Measurements from ENCODE around the gene NTN3.

Gene NTN3

GRCh38 chr16:2507052-2507659 is 36.1 kb downstream of the NTN3 start:
- no peaks in the 10 kb centered on the region for H3K4me1 ChIP-seq
- no peak overlapping the region for H3K4me3 ChIP-seq
- no peak for DNase-seq (ENCODE audit: low spot score in 2 of 2)
- H3K36me3 ChIP-seq (replicated peaks), result no peaks in the 10 kb centered on the region
- in situ Hi-C loops (cut with MboI; ENCODE audit: low sequenced_read_pairs), result loop anchor here (25.0 kb wide), 1 partner anchor 520 kb away; the partner anchor contains the start of genes GFER, NOXO1 and SYNGR3
- H3K27me3 ChIP-seq (ENCODE audit: low read depth), result no peaks in the 10 kb centered on the region
- H3K9me3 ChIP-seq, result no peaks in the 10 kb centered on the region

DNA sequence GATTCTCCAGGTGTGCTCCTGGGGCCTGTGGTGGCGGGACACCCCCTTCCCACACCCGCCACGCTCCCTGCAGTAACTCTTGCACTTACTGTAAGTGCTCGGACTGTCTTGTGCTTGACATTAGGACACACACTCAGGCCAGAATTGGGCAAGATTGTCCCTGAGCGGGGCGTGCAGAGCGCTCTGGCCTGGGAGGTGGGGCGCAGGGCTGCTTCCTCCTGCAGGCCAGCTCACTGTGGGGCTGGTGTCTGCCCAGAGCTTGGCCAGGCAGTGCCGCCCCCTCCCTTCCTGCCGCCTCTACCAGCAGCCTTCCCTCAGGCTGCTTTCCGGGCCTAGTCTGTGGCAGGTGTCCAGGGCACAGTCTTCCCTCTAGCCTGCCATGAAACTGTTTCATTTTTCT is 36.6 kb downstream of the NTN3 start:
- in situ Hi-C loops (cut with MboI; ENCODE audit: low sequenced_read_pairs), result loop anchor here (25.0 kb wide), 1 partner anchor 520 kb away; the partner anchor contains the start of genes GFER, NOXO1 and SYNGR3
- no peaks in the 10 kb centered on the region for H3K27me3 ChIP-seq (ENCODE audit: low read depth)
- DNase-seq (ENCODE audit: low spot score in 2 of 2), result no peak

DNA sequence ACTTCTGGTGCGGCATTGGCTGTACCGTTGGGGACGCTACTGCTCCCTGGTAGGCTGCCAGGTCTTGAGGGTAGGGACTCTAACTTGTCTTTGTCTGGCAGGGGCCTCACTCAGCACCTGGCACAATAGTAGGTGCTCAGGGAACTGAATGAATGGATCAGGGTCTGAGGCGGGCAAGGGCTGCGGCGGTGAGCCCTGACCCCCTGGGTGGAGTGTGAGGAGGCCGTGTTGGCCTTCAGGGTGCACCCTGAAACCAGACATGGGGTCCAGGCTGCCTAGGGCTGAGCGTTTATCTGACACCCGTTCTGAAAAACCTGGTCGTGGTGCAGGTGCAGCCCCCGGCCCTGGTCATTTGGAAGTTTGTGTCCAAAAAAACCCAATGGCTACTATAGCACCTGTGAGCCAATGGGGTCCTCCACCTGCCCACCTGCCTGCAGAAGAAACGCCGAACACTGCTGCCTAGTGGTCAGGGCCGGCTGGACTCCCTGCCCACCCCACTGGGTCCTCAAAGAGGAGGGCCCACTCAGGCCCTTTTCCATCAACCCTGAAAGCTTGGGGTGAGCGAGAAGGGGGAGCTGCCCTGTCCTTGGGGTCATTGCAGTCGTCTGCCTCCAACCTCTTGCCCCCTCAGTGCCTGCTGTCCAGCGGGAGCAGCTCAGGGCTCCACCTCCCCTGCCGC is 37.8 kb downstream of the NTN3 start:
- Histone ChIP-seq H3K4me3 (no peak overlapping the region), H3K27me3 (ENCODE audit: low read depth) (no peaks in the 10 kb centered on the region), H3K36me3 (replicated peaks) (no peaks in the 10 kb centered on the region), H3K4me1 (peaks cover 5% of the 10 kb centered on the region), H3K9me3 (no peaks in the 10 kb centered on the region)
- in situ Hi-C loops (cut with MboI; ENCODE audit: low sequenced_read_pairs), result loop anchor here (25.0 kb wide), 1 partner anchor 522 kb away; the partner anchor contains the start of genes GFER, NOXO1 and SYNGR3
- DNase-seq (ENCODE audit: low spot score in 2 of 2), result no peak

More for the DNA sequence above, 36.6 kb downstream of the NTN3 start:
- Histone ChIP-seq H3K36me3 (replicated peaks) (no peaks in the 10 kb centered on the region), H3K4me3 (no peak overlapping the region), H3K9me3 (no peaks in the 10 kb centered on the region), H3K4me1 (no peaks in the 10 kb centered on the region)

DNA sequence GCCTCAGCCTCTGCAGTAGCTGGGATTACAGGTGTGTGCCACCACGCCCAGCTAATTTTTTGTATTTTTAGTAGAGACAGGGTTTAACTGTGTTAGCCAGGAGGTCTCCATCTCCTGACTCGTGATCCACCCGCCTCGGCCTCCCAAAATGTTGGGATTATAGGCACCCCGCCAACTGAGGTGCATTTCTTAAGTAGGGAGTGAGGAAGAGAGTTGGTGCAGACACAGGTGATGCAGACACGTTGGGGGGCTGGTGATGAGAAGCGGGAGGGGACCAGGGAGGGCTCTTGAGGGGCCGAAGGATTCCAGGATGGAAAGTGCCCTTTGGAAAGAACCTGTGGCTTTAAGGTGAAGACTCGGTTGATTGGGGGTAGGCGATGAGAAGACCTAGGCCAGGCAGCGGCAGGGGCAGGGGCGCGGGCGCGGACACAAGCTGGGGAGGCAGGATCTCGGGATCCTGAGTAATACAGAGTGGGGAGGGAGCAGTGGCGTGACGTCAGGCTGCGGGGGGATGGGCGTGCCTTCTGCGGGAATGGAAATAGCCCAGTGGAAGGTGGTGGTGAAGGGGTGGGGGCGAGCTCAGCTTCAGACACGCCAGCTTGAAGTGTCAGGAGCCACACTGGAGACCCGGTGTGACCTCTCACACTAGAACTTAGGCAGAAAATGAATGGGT is 40.2 kb downstream of the NTN3 start:
- DNase-seq (ENCODE audit: low spot score in 2 of 2), result no peak
- H3K4me3 ChIP-seq, result no peak overlapping the region
- in situ Hi-C loops (cut with MboI; ENCODE audit: low sequenced_read_pairs), result loop anchor here (25.0 kb wide), 1 partner anchor 524 kb away; the partner anchor contains the start of genes GFER, NOXO1 and SYNGR3
- H3K4me1 ChIP-seq, result peaks cover 5% of the 10 kb centered on the region
- H3K9me3 ChIP-seq, result no peaks in the 10 kb centered on the region
- no peaks in the 10 kb centered on the region for H3K27me3 ChIP-seq (ENCODE audit: low read depth)
- no peaks in the 10 kb centered on the region; the same call in 1 of the 2 replicates for H3K36me3 ChIP-seq (replicated peaks)

- Histone ChIP-seq H3K4me1 (peaks cover 5% of the 10 kb centered on the region), H3K36me3 (replicated peaks) (no peaks in the 10 kb centered on the region; the same call in 1 of the 2 replicates), H3K4me3 (no peak overlapping the region), H3K27me3 (ENCODE audit: low read depth) (no peaks in the 10 kb centered on the region), H3K9me3 (no peaks in the 10 kb centered on the region)
- DNase-seq (ENCODE audit: low spot score in 2 of 2), result no peak
- in situ Hi-C loops (cut with MboI; ENCODE audit: low sequenced_read_pairs), result loop anchor here (25.0 kb wide), 1 partner anchor 525 kb away; the partner anchor contains the start of genes GFER, NOXO1 and SYNGR3
Measured at GRCh38 chr16:2511996-2512734, 41.1 kb downstream of the NTN3 start.

GRCh38 chr16:2512735-2513404 is 41.8 kb downstream of the NTN3 start:
- H3K36me3 ChIP-seq (replicated peaks), result no peaks in the 10 kb centered on the region; the same call in 1 of the 2 replicates
- no peaks in the 10 kb centered on the region for H3K27me3 ChIP-seq (ENCODE audit: low read depth)
- no peak for DNase-seq (ENCODE audit: low spot score in 2 of 2)
- H3K4me3 ChIP-seq, result peak overlapping the region; percentile 89
- H3K4me1 ChIP-seq, result peaks cover 5% of the 10 kb centered on the region
- no peaks in the 10 kb centered on the region for H3K9me3 ChIP-seq
- in situ Hi-C loops (cut with MboI; ENCODE audit: low sequenced_read_pairs), result loop anchor here (25.0 kb wide), 1 partner anchor 526 kb away; the partner anchor contains the start of genes GFER, NOXO1 and SYNGR3

GRCh38 chr16:2513405-2514332 is 42.6 kb downstream of the NTN3 start, which contains the start of gene ATP6V0C:
TSS of gene ATP6V0C (plus strand) at chr16:2513952. CDS start at chr16:2514104, 152 bp downstream.
- peaks cover 5% of the 10 kb centered on the region for H3K4me1 ChIP-seq
- in situ Hi-C loops (cut with MboI; ENCODE audit: low sequenced_read_pairs), result loop anchor here (25.0 kb wide), 1 partner anchor 526 kb away; the partner anchor contains the start of genes GFER, NOXO1 and SYNGR3
- no peaks in the 10 kb centered on the region for H3K9me3 ChIP-seq
- H3K4me3 ChIP-seq, result peak within 1 kb of the TSS; percentile 89
- DNase-seq (ENCODE audit: low spot score in 2 of 2), result peak; percentile 81 to 95
- no peaks in the 10 kb centered on the region for H3K27me3 ChIP-seq (ENCODE audit: low read depth)
- no peaks in the 10 kb centered on the region; the same call in 1 of the 2 replicates for H3K36me3 ChIP-seq (replicated peaks)

GRCh38 chr16:2514333-2515179 is 43.5 kb downstream of the NTN3 start:
- in situ Hi-C loops (cut with MboI; ENCODE audit: low sequenced_read_pairs), result loop anchor here (25.0 kb wide), 1 partner anchor 527 kb away; the partner anchor contains the start of genes GFER, NOXO1 and SYNGR3
- Histone ChIP-seq H3K4me1 (peaks cover 5% of the 10 kb centered on the region), H3K36me3 (replicated peaks) (peaks cover 6% of the 10 kb centered on the region), H3K4me3 (peak overlapping the region; percentile 89), H3K9me3 (no peaks in the 10 kb centered on the region), H3K27me3 (ENCODE audit: low read depth) (no peaks in the 10 kb centered on the region)
- no peak for DNase-seq (ENCODE audit: low spot score in 2 of 2)

DNA sequence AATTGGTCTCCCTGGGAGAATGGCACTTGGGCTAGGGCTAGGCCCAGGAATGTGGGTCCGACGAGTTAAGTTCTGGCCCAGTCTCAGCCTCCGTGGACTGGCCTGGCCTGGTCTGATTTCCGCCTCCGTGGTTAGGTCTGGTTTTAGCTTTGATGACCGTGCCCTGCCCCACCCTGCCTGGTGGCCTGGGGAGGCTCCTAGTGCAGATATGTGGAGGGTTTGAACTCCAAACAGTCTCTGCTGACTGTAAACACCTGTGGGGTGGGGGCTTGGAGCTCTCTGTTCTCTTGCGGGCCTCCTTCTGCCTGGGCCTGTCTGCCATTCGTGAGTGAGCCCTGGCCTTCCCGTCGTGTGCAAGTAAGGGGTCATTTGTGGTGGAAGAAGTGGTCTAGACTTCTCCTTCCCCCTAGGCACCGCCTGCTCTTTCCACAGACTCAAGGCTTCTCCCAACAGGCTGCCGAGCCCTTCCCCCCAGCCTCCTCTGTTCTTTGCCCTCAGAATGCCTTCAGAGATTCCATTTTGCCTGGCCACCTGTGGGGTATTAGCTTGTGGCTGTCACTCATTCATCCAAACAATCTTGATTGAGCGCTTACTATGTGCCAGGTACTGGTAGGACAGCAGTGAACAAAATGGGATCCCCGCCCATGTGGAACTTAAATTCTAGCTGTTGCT is 44.2 kb downstream of the NTN3 start:
- Histone ChIP-seq H3K9me3 (no peaks in the 10 kb centered on the region), H3K36me3 (replicated peaks) (peaks cover 6% of the 10 kb centered on the region), H3K4me1 (peaks cover 5% of the 10 kb centered on the region), H3K27me3 (ENCODE audit: low read depth) (no peaks in the 10 kb centered on the region), H3K4me3 (peak overlapping the region; percentile 89)
- DNase-seq (ENCODE audit: low spot score in 2 of 2), result no peak
- in situ Hi-C loops (cut with MboI; ENCODE audit: low sequenced_read_pairs), result loop anchor here (25.0 kb wide), 1 partner anchor 528 kb away; the partner anchor contains the start of genes GFER, NOXO1 and SYNGR3

DNA sequence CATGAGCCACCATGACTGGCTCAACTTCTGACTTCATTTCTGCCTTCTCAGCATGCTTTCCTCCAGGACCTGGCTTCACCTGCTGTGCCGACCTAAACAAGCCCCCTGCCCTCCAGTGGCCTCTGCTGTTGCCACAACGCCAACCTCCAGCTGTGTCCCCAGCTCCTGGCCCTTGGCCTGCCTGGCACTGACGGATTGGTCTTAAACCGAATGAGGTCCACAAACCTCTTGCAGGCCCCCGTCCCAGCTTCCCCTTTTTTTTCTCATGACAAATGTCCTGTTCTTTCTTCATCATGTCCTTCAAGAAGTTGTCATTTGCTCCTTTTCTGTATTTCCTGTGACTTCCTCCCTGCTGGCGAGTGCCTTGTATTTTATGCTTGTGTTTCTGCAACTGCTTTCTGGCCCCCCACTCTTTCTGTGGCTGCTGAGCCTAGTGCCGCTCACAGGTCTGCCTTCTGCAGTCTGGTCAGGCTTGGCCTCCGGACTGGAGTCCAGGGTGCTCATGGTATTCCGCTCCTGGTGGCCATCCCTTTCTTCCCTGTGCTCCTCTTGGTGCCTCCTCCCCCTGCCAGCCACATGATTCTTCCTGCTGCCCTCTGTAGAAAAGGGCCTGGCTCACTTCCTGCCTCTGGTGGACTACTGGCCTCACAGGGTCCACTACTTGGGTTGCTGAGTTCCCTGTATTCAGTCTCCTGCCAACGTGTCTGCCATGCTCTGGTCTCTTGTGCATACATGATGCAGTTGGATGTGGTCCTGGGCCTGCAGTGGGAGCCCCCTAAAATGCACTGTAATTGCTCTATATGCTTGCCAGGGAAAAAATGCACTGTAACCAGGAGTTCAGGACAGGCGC is 45.5 kb downstream of the NTN3 start:
- no peak overlapping the region for H3K4me3 ChIP-seq
- no peaks in the 10 kb centered on the region for H3K9me3 ChIP-seq
- peaks cover 11% of the 10 kb centered on the region for H3K36me3 ChIP-seq (replicated peaks)
- no peaks in the 10 kb centered on the region for H3K27me3 ChIP-seq (ENCODE audit: low read depth)
- no peak for DNase-seq (ENCODE audit: low spot score in 2 of 2)
- in situ Hi-C loops (cut with MboI; ENCODE audit: low sequenced_read_pairs), result loop anchor here (25.0 kb wide), 1 partner anchor 529 kb away; the partner anchor contains the start of genes GFER, NOXO1 and SYNGR3
- peaks cover 5% of the 10 kb centered on the region for H3K4me1 ChIP-seq
